ENCODE data around the gene LPAR1. TPM values are rescaled to one million over a fixed set of nuclear protein-coding genes. Genes with fewer than 3 reads are reported as not detected.

Gene LPAR1
- total and polyA plus RNA-seq, 9 of the 15 experiments (the other 6 are each of a cell fraction or from before 2014, with no cell fraction given), result 0.13 TPM; not detected in 8

DNA sequence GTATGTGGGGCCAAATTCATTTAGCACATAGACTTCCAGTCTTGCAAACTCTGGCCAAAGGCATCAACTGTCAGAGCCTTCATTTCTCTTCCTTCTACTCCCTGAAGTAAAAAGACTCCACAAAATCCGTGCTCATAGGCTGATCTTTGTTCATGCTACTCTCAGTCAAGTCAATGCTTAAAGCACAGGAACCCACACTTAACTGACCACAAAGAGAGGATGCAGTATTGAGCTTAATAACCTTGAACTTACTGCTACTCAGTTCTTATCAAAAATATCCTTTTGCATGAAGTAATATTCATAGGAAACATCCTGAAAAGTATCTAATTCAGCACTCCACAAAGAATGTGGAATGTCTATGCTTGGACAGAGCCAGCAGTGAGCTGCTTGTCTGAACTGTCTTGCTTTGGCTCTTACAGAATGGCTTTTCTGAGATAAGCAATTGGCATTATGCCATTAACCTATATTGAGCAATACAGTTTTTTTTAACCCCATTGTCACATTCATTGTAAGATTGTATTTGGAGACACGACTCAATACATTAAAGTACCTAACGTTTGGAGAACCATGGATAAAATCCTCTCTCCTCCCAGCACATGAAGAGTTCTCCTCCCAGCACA, 21.7 kb downstream of the LPAR1 start:
- Histone ChIP-seq H3K4me3 (no peak overlapping the region), H3K4me2 (ENCODE audit: insufficient read depth, low read length) (no peak overlapping the region), H3K9me3 (replicated peaks; ENCODE audit: control insufficient read depth, insufficient read depth, low read depth, low read length) (no peaks in the 10 kb centered on the region), H3K9me1 (ENCODE audit: control insufficient read depth, insufficient read depth, low read length) (no peaks in the 10 kb centered on the region), H3K36me3 (ENCODE audit: control insufficient read depth, insufficient read depth, low read length) (no peaks in the 10 kb centered on the region), H3K27ac (ENCODE audit: extremely low read depth, low read depth, low read length) (no peak overlapping the region), H3K4me1 (replicated peaks in 1 of 2; ENCODE audit: control insufficient read depth in 2 of 2, insufficient read depth in 2 of 2, low read length in 2 of 2) (no peaks in the 10 kb centered on the region), H3K9ac (ENCODE audit: insufficient read depth in 1 of 2, low read depth in 2 of 2, low read length in 2 of 2) (no peak overlapping the region), H2AFZ (ENCODE audit: low read depth, low read length) (no peak overlapping the region), H3K79me2 (ENCODE audit: control insufficient read depth, insufficient read depth, low read length) (no peaks in the 10 kb centered on the region), H3K27me3 (ENCODE audit: control insufficient read depth in 2 of 2, insufficient read depth in 2 of 2, low read length in 2 of 2) (no peaks in the 10 kb centered on the region), H4K20me1 (replicated peaks; ENCODE audit: control insufficient read depth, insufficient read depth, low read length) (no peaks in the 10 kb centered on the region)
- DNase-seq (ENCODE audit: extremely low read depth in 1 of 4, low spot score in 3 of 4), result no peak
- 0% methylated on average over 3 of the region's 3 CpGs for WGBS (ENCODE audit: insufficient coverage, low coverage, missing lambda C conversion rate)
- no peak for ATAC-seq
- no peak for TF ChIP-seq NR2F6 (CRISPR knock-in tag; IDR thresholded peaks at IDR 0.05)
- TF ChIP-seq DACH1 (IDR thresholded peaks at IDR 0.05; ENCODE audit: partially characterized antibody), result no peak
- 0 out of 2 replicates have a peak, but pooled peaks have one; percentile 15 for TF ChIP-seq CEBPB (tag; IDR thresholded peaks at IDR 0.05)
- no peak for TF ChIP-seq ZNF668 (CRISPR knock-in tag; IDR thresholded peaks at IDR 0.05)
- no peak for TF ChIP-seq SMC3 (conservative IDR thresholded peaks at IDR 0.05; ENCODE audit: insufficient read depth, low read depth, low read length)
- TF ChIP-seq, protein P1, sequence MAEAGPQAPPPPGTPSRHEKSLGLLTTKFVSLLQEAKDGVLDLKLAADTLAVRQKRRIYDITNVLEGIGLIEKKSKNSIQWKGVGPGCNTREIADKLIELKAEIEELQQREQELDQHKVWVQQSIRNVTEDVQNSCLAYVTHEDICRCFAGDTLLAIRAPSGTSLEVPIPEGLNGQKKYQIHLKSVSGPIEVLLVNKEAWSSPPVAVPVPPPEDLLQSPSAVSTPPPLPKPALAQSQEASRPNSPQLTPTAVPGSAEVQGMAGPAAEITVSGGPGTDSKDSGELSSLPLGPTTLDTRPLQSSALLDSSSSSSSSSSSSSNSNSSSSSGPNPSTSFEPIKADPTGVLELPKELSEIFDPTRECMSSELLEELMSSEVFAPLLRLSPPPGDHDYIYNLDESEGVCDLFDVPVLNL (CRISPR knock-in tag; IDR thresholded peaks at IDR 0.05; ENCODE audit: low read depth), result no peak
- ChIA-PET CTCF (ENCODE audit: low intra/inter-chr PET ratio) (no interaction called here), POLR2A (no interaction called here)
- intact Hi-C loops (cut with micrococcal nuclease) (no loop called here), in situ Hi-C loops (cut with MboI) (no loop called here)
- BruUV-seq (replicated peaks), result no TSS peak
- no peak for FAIRE-seq

Data from K562 (cell line).